ENCODE measurements around the gene NOS3. TPM values are rescaled to one million over a fixed set of nuclear protein-coding genes. Genes with fewer than 3 reads are reported as not detected.

Gene NOS3
- total and polyA plus RNA-seq, 11 donors: 8.9 to 49.4 (median 17.3) TPM

DNA sequence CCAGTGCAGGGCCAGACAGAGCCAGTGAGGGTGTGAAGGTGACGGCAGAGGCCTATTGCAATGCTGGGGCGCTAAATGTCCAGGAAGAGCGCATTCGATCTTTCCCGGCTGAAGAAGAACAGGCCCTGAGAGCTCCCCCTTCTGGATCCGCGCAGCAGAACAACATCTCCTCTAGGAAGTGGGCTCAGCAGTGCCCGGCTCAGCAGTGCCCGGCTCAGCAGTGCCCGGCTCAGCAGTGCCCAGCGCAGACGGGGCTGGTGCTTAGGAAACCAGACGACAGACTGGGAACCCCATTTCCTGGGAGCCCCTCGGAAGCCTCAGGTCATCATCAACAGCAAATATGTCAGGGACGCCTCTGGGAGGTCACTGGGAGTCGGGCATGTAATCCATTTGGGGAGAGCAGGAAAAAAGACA, 4.7 kb upstream of the NOS3 start:
- TF ChIP-seq, protein P1, sequence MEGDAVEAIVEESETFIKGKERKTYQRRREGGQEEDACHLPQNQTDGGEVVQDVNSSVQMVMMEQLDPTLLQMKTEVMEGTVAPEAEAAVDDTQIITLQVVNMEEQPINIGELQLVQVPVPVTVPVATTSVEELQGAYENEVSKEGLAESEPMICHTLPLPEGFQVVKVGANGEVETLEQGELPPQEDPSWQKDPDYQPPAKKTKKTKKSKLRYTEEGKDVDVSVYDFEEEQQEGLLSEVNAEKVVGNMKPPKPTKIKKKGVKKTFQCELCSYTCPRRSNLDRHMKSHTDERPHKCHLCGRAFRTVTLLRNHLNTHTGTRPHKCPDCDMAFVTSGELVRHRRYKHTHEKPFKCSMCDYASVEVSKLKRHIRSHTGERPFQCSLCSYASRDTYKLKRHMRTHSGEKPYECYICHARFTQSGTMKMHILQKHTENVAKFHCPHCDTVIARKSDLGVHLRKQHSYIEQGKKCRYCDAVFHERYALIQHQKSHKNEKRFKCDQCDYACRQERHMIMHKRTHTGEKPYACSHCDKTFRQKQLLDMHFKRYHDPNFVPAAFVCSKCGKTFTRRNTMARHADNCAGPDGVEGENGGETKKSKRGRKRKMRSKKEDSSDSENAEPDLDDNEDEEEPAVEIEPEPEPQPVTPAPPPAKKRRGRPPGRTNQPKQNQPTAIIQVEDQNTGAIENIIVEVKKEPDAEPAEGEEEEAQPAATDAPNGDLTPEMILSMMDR (IDR thresholded peaks at IDR 0.05): peak; percentile 48 to 74 (median 65)
- TF ChIP-seq POLR2A (IDR thresholded peaks at IDR 0.05): no peak
- peaks cover 0 to 15% (median 0%) of the 10 kb centered on the region in 9 donors for H3K27me3 ChIP-seq
- peaks cover 0 to 5% (median 0%) of the 10 kb centered on the region in 12 donors for H3K9me3 ChIP-seq
- H3K36me3 ChIP-seq: no peaks in the 10 kb centered on the region
- H3K27ac ChIP-seq: peak overlapping the region in 3 of 12 donors; percentile 14 to 48 (median 22)
- WGBS, 4 donors: 10 to 14% (median 11%) methylated on average over 8 to 16 of the region's 16 CpGs
- intact Hi-C loops (cut with DNase I): loop anchor here in 8 of 10 donors (1.0 to 10.0 kb wide), 7 partner anchors 23 to 209 kb away; no protein-coding TSS in a partner anchor
- peak; percentile 30 to 60 (median 36) for ATAC-seq
- DNase-seq: peak in 4 of 5 donors; percentile 57 to 80 (median 70)
- H3K4me1 ChIP-seq: peaks cover 0 to 34% (median 21%) of the 10 kb centered on the region in 12 donors
- no peak overlapping the region for H3K4me3 ChIP-seq

DNA sequence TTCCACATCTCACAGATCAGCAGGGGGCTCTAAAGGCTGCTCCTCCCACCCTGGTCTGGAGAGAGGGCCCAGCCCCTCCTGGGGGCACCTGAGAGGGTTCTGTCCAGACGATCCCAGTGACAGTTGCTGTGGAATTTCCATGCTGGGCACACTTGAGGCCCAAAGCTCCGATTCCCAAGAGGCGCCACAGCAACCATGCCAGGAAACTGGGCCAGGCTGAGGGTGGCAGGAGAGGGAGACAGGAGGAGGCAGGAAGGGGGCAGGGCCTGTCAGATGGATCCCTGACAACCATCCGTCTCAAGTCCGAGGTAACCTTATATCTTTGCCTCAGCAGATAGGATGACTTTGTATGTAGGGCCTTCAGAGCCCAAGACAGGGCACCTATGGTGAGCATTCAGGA, 4.3 kb upstream of the NOS3 start:
- Histone ChIP-seq H3K27me3 (peaks cover 0 to 10% (median 0%) of the 10 kb centered on the region in 9 donors), H3K27ac (peak overlapping the region in 3 of 12 donors; percentile 14 to 48 (median 22)), H3K36me3 (no peaks in the 10 kb centered on the region), H3K9me3 (peaks cover 0 to 5% (median 0%) of the 10 kb centered on the region in 12 donors), H3K4me3 (no peak overlapping the region), H3K4me1 (peaks cover 0 to 34% (median 21%) of the 10 kb centered on the region in 12 donors)
- DNase-seq (peak in 1 of 5 donors; percentile 42), ATAC-seq (no peak)
- 34 to 58% (median 45%) methylated on average over 5 of the region's 5 CpGs for WGBS, 4 donors
- no peak for TF ChIP-seq POLR2A (IDR thresholded peaks at IDR 0.05)
- TF ChIP-seq, protein P1 (IDR thresholded peaks at IDR 0.05): no peak
- intact Hi-C loops (cut with DNase I): loop anchor here in 8 of 10 donors (1.0 to 10.0 kb wide), 7 partner anchors 24 to 209 kb away; no protein-coding TSS in a partner anchor

DNA sequence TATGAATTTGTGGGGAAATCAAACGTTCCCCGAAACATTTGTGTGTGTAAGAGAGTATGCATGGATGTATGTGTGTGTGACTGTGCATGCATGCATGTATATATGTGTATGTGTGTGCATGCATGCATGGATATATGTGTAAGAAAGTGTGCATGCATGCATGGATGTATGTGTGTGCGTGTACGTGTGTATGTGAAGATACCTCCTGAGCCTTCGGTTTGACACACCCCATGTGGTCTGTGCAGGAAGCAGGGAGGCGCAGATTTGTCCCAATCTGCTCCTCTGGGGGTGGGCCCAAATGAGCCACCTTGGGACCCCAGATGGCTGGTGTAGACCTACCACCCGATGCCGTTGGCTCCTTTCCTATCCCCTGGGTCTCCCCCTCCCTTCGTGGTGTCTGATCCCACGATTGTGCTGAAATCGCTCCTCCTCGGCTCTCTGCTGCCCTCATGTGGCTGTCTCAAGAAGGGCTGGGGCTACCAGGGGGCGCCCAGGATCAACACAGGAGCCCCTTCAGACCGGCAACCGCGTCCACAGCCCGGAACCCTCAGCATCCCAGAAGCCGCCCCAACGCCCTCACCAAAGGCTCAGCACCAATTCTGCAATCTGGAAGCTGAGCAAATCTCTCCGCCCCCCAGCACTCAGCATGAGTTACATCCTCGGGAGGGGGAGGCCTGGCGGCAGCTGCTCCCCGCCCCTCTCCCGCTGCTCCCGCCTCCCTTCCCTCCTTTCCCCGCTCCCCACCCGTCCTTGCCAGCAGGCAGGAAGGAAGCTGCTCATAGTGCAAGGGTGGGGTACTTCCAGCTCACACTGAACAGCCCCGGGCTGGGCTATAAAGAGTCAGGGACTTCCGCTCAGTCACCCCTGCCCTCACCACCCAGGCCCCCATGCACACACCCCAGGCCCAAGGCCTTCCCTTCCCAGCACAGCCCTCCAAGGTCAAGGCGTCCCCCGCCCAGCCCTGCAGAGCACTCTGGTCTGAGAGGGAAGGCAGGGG, 2.3 kb upstream of the NOS3 start:
- Histone ChIP-seq H3K4me3 (peak overlapping the region in 4 of 12 donors; percentile 6 to 25 (median 10)), H3K36me3 (no peaks in the 10 kb centered on the region), H3K4me1 (peaks cover 0 to 54% (median 23%) of the 10 kb centered on the region in 12 donors), H3K27ac (peak overlapping the region in 11 of 12 donors; percentile 6 to 93 (median 81)), H3K9me3 (peaks cover 0 to 5% (median 0%) of the 10 kb centered on the region in 12 donors), H3K27me3 (peaks cover 0 to 4% (median 0%) of the 10 kb centered on the region in 9 donors)
- intact Hi-C loops (cut with DNase I): loop anchor here in 9 of 10 donors (1.0 to 10.0 kb wide), 10 partner anchors 24 to 211 kb away; no protein-coding TSS in a partner anchor
- TF ChIP-seq, protein P1 (IDR thresholded peaks at IDR 0.05): peak; percentile 88 to 96 (median 90)
- no peak for TF ChIP-seq POLR2A (IDR thresholded peaks at IDR 0.05)
- DNase-seq: peak; percentile 76 to 86 (median 83)
- 12 to 24% (median 19%) methylated on average over 16 to 31 of the region's 31 CpGs for WGBS, 4 donors
- peak; percentile 55 to 76 (median 64) for ATAC-seq
